H1 (cell line): ENCODE data around the gene ZNF536. TPM values are rescaled to one million over a fixed set of nuclear protein-coding genes. Genes with fewer than 3 reads are reported as not detected.

Experiments
- CTCF ChIA-PET: fragments of 300-600 bp; sonication (Branson Sonifier 250); formaldehyde crosslinking; loops from one replicate; lab custom pipeline; 2021; ENCODE audit not compliant: partially characterized antibody; lab: Charles Lee
- POLR2A ChIA-PET: fragments of 300-600 bp; sonication (Branson Sonifier 250); formaldehyde crosslinking; loops from one replicate; lab custom pipeline; 2021; ENCODE audit warnings: inconsistent platforms; ENCODE audit not compliant: partially characterized antibody; lab: Charles Lee
- DNase-seq, 2 experiments: peaks; one replicate each; pipeline versions ENCODE4 v3.0.0 to v3.0.0-alpha.2; 2010 to 2022; ENCODE audit warnings: low spot score in 2 of 2, low read depth in 1 of 2, mixed read lengths in 1 of 2
- FAIRE-seq: peaks from 2 replicates; lab custom pipeline; 2011; peaks lifted over from hg19 to GRCh38; lab: Jason Lieb, UNC
- H2AFZ ChIP-seq: 2 replicates; pipeline ENCODE4 v1.8.1; 2012; ENCODE audit warnings: low read length, inconsistent platforms
- H2AK5ac ChIP-seq: 2 replicates; pipeline ENCODE4 v1.6.1; 2013; ENCODE audit warnings: low read depth, low read length
- H2BK120ac ChIP-seq: replicated peaks from 2 replicates; pipeline ENCODE3; 2013; ENCODE audit warnings: low read depth, low read length, inconsistent platforms
- H2BK12ac ChIP-seq: 2 replicates; pipeline ENCODE4 v1.6.1; 2013; ENCODE audit warnings: low read depth, low read length
- H2BK15ac ChIP-seq: 2 replicates; pipeline ENCODE4 v1.6.1; 2013; ENCODE audit warnings: low read length
- H2BK20ac ChIP-seq: 2 replicates; pipeline ENCODE4 v1.6.1; 2013; ENCODE audit warnings: low read length
- H2BK5ac ChIP-seq: 2 replicates; pipeline ENCODE4 v1.6.1; 2013; ENCODE audit warnings: low read depth, low read length
- H3K14ac ChIP-seq: 2 replicates; pipeline ENCODE4 v1.6.1; 2013; ENCODE audit warnings: inconsistent platforms; ENCODE audit not compliant: insufficient read length
- H3K18ac ChIP-seq: 2 replicates; pipeline ENCODE4 v1.6.1; 2013; ENCODE audit warnings: low read length; ENCODE audit errors: extremely low read depth
- H3K23ac ChIP-seq: 2 replicates; pipeline ENCODE4 v1.6.1; 2013; ENCODE audit warnings: inconsistent platforms; ENCODE audit not compliant: insufficient read length
- H3K23me2 ChIP-seq: 2 replicates; pipeline ENCODE4 v1.6.1; 2013; ENCODE audit warnings: low read depth, low read length
- H3K27ac ChIP-seq: 2 replicates; pipeline ENCODE4 v1.6.1; 2011; ENCODE audit warnings: low read depth, low read length, inconsistent platforms
- H3K27me3 ChIP-seq, 4 experiments: replicated peaks in 1 of 4; 1 replicate in 1 of 4; 2 replicates in 3 of 4; pipeline versions ENCODE4 v1.6.1 to v1.8.1; 2011 to 2013; ENCODE audit warnings: low read length in 3 of 4, mild to moderate bottlenecking in 3 of 4, inconsistent platforms in 2 of 4, mixed read lengths in 2 of 4, moderate library complexity in 1 of 4; ENCODE audit not compliant: control insufficient read depth in 3 of 4, insufficient read depth in 3 of 4; ENCODE audit errors: extremely low read depth in 1 of 4
- H3K36me3 ChIP-seq, 4 experiments: 2 replicates each; pipeline versions ENCODE4 v1.6.1 to v1.8.1; 2011 to 2013; ENCODE audit warnings: mild to moderate bottlenecking in 4 of 4, low read length in 3 of 4, moderate library complexity in 2 of 4, control low read depth in 1 of 4, inconsistent platforms in 1 of 4; ENCODE audit not compliant: insufficient read depth in 4 of 4, control insufficient read depth in 2 of 4
- H3K4ac ChIP-seq: replicated peaks from 2 replicates; pipeline ENCODE3; 2013; ENCODE audit warnings: low read length, low read depth, mixed read lengths, inconsistent platforms; ENCODE audit not compliant: insufficient read length
- H3K4me1 ChIP-seq, 4 experiments: replicated peaks in 1 of 4; 1 replicate in 1 of 4; 2 replicates in 3 of 4; pipeline versions ENCODE4 v1.6.1 to v1.8.1; 2011 to 2013; ENCODE audit warnings: low read length in 3 of 4, inconsistent platforms in 2 of 4, mixed read lengths in 1 of 4; ENCODE audit not compliant: insufficient read depth in 4 of 4, control insufficient read depth in 3 of 4
- H3K4me2 ChIP-seq, 2 experiments: 2 replicates each; pipeline versions ENCODE4 v1.6.1 to v1.8.1; 2011 to 2013; ENCODE audit warnings: low read depth in 2 of 2, low read length in 2 of 2, control low read depth in 1 of 2, inconsistent platforms in 1 of 2, mild to moderate bottlenecking in 1 of 2; ENCODE audit not compliant: insufficient read depth in 1 of 2
- H3K4me3 ChIP-seq, 4 experiments: fragments of 200-600, 300-600 bp in 1 of 4; sonication (generic), shearing (Covaris generic), sonication (Bioruptor Twin) in 1 of 4; 2 replicates each; pipeline versions ENCODE4 v1.5.1 to v1.8.1; 2011 to 2016; ENCODE audit warnings: low read length in 4 of 4, low read depth in 3 of 4, control low read depth in 2 of 4, inconsistent platforms in 2 of 4, mild to moderate bottlenecking in 2 of 4, mixed read lengths in 1 of 4, moderate library complexity in 1 of 4; ENCODE audit not compliant: insufficient read depth in 2 of 4; ENCODE audit errors: extremely low read depth in 1 of 4
- H3K56ac ChIP-seq: replicated peaks from 2 replicates; pipeline ENCODE3; 2013; ENCODE audit warnings: low read depth, mild to moderate bottlenecking, mixed read lengths, low read length, inconsistent platforms; ENCODE audit not compliant: insufficient read length
- H3K79me1 ChIP-seq: 2 replicates; pipeline ENCODE4 v1.6.1; 2013; ENCODE audit warnings: low read depth, low read length, control low read depth
- H3K79me2 ChIP-seq, 2 experiments: 2 replicates each; pipeline versions ENCODE4 v1.6.1 to v1.8.1; 2012 to 2013; ENCODE audit warnings: low read length in 2 of 2, mild to moderate bottlenecking in 2 of 2, inconsistent platforms in 1 of 2; ENCODE audit not compliant: insufficient read depth in 2 of 2, control insufficient read depth in 1 of 2
- H3K9ac ChIP-seq, 4 experiments: replicated peaks in 1 of 4; 1 replicate in 1 of 4; 2 replicates in 3 of 4; pipeline versions ENCODE4 v1.6.1 to v1.8.1; 2011 to 2013; ENCODE audit warnings: low read depth in 3 of 4, low read length in 3 of 4, control low read depth in 2 of 4, mild to moderate bottlenecking in 2 of 4, moderate library complexity in 2 of 4, inconsistent platforms in 1 of 4; ENCODE audit errors: extremely low read depth in 1 of 4
- H3K9me3 ChIP-seq, 2 experiments: 2 replicates each; pipeline versions ENCODE4 v1.6.1 to v1.8.1; 2012 to 2013; ENCODE audit warnings: mild to moderate bottlenecking in 2 of 2, moderate library complexity in 2 of 2, control low read depth in 1 of 2, inconsistent platforms in 1 of 2, low read depth in 1 of 2, low read length in 1 of 2, mixed read lengths in 1 of 2; ENCODE audit not compliant: insufficient read depth in 2 of 2
- H4K20me1 ChIP-seq, 2 experiments: replicated peaks in 1 of 2; 2 replicates each; pipeline versions ENCODE3 to v1.8.1; 2011 to 2013; ENCODE audit warnings: inconsistent platforms in 2 of 2, low read length in 2 of 2, mild to moderate bottlenecking in 1 of 2; ENCODE audit not compliant: insufficient read depth in 2 of 2, control insufficient read depth in 1 of 2
- H4K5ac ChIP-seq: 2 replicates; pipeline ENCODE4 v1.6.1; 2013; ENCODE audit warnings: low read length, low read depth, mixed read lengths, inconsistent platforms; ENCODE audit not compliant: insufficient read length
- H4K8ac ChIP-seq: 2 replicates; pipeline ENCODE4 v1.8.0; 2013; ENCODE audit warnings: mild to moderate bottlenecking, moderate library complexity, low read length, inconsistent platforms; ENCODE audit not compliant: insufficient read depth; ENCODE audit errors: extremely low read depth
- H4K91ac ChIP-seq: replicated peaks from 2 replicates; pipeline ENCODE3; 2013; ENCODE audit warnings: low read length, mixed read lengths, inconsistent platforms; ENCODE audit not compliant: insufficient read length
- ASH2L ChIP-seq: fragments of 200-600, 300-600 bp; sonication (generic); IDR thresholded peaks from one replicate; pipeline ENCODE4 v1.7.1; 2017; ENCODE audit warnings: low read length
- RBBP5 ChIP-seq: IDR thresholded peaks from 2 replicates; pipeline ENCODE4 v1.7.1; 2012; ENCODE audit warnings: low read depth, mild to moderate bottlenecking, inconsistent platforms, low read length, moderate library complexity, borderline replicate concordance
- WGBS, 2 experiments: shearing (Covaris generic) in 1 of 2; methylation state at CpG; one replicate each; pipeline versions ENCODE4 v1.1.6 to v1.1.7; 2013 to 2015; ENCODE audit warnings: low lambda C conversion rate in 2 of 2, mixed read lengths in 2 of 2, inconsistent platforms in 1 of 2, low coverage in 1 of 2, missing lambda C conversion rate in 1 of 2; ENCODE audit not compliant: insufficient replicate concordance in 2 of 2, insufficient coverage in 1 of 2, insufficient read length in 1 of 2; ENCODE audit errors: extremely low coverage in 1 of 2, missing lambda C conversion rate in 1 of 2; 5-methylcytosine and 5-hydroxymethylcytosine counted together
- polyA plus RNA-seq, 7 experiments: library from polyadenylated mRNA; depleted of rRNA in 3 of 7; stranded (reverse) in 5 of 7; unstranded in 2 of 7; fragments of >200 nt in 5 of 7; fragments of 200-250 nt in 2 of 7; gene quantifications; 1 replicate in 5 of 7; 2 replicates in 1 of 7; 4 replicates in 1 of 7; pipeline versions ENCODE4 v1.2.1 to v1.2.3, GENCODE V29; 2011 to 2013; ENCODE audit warnings: missing spikeins in 2 of 7, mixed read lengths in 2 of 7
- total RNA-seq: library from RNA; stranded (reverse); fragmentation: NEBNext Ultra II Directional; extraction: Animal tissue kit (Norgen Biotek cat#: 25700); gene quantifications from 2 replicates; pipeline ENCODE4 v1.2.1, GENCODE V29; 2021

Gene ZNF536
- total and polyA plus RNA-seq, 2 of the 8 experiments (the other 6 are each of a cell fraction or from before 2014, with no cell fraction given): 0.09 to 0.11 TPM

DNA sequence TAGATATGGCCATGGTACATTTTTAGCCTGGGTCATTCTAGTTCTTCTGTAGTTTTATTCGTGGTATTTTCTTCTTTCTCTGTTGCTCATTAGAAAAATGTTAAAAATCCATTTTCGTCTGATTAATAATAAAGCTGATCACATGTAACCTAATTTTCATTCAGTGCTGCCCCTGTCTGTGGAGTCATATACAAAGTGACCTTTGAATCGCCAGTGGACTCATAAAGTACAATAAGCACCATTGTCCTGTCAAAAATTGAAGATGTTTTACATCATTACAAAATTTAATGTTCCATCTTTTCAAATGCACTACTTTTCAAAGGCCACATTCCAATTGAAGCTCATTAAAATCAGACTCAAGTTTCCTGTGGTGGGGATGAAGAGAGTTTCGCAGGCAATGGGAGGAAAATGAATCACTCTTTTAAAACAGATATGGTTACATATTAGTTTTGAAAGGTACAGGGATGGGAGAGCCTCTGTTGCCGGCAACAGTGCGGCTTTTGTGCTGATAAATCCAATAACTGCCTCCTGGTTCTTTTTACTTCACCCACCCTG, 205.4 kb downstream of the ZNF536 start:
- Histone ChIP-seq H3K79me1 (no peaks in the 10 kb centered on the region), H2BK12ac (no peak overlapping the region), H3K36me3 (no peaks in the 10 kb centered on the region), H2BK120ac (no peak overlapping the region), H2AFZ (no peak overlapping the region), H3K27me3 (no peaks in the 10 kb centered on the region; a peak in 1 of 7 replicates), H3K9ac (no peak overlapping the region), H3K4me1 (no peaks in the 10 kb centered on the region), H4K5ac (no peak overlapping the region), H3K4me3 (no peak overlapping the region), H3K79me2 (no peaks in the 10 kb centered on the region), H3K23ac (no peak overlapping the region), H2AK5ac (no peak overlapping the region), H3K14ac (no peak overlapping the region), H3K27ac (no peak overlapping the region), H2BK15ac (no peak overlapping the region), H2BK20ac (no peak overlapping the region), H4K20me1 (no peaks in the 10 kb centered on the region), H4K8ac (no peak overlapping the region), H2BK5ac (no peak overlapping the region), H3K9me3 (no peaks in the 10 kb centered on the region), H3K23me2 (no peaks in the 10 kb centered on the region), H3K4me2 (no peak overlapping the region), H3K18ac (no peak overlapping the region), H3K56ac (no peak overlapping the region), H3K4ac (no peak overlapping the region), H4K91ac (no peak overlapping the region)
- FAIRE-seq: no peak
- CTCF ChIA-PET: interaction anchor here (0.8 to 1.9 kb wide), 4 partner anchors 22 to 355 kb away, joined by 3 to 4 read pairs (median 3); no protein-coding TSS in a partner anchor
- no peak for DNase-seq
- no peak for TF ChIP-seq RBBP5
- no peak for TF ChIP-seq ASH2L
- POLR2A ChIA-PET: interaction anchor here (1.1 kb wide), 1 partner anchor 11 kb away, joined by 3 read pairs; no protein-coding TSS in a partner anchor
- WGBS, 2 experiments: 84% methylated on average over 6 of the region's 6 CpGs; no CpG with 5 or more reads in 1 of the 2 experiments
